Liver (tissue), 9 donors: ENCODE data around the gene RAB4A. TPM values are rescaled to one million over a fixed set of nuclear protein-coding genes. Genes with fewer than 3 reads are reported as not detected.

Experiments used
- DNase-seq: peaks from one replicate; pipeline ENCODE4 v3.0.0-alpha.2; 2017; ENCODE audit warnings: low spot score
- H3K27ac ChIP-seq, 2 donors: one replicate each; pipeline ENCODE4 v1.7.0; 2013; ENCODE audit warnings: inconsistent platforms in 2 of 2, low read length in 2 of 2, control low read depth in 1 of 2, low read depth in 1 of 2, mild to moderate bottlenecking in 1 of 2
- H3K27me3 ChIP-seq, 4 donors: one replicate each; pipeline versions ENCODE4 v1.6.1 to v1.7.0; 2013; ENCODE audit warnings: low read length in 3 of 4, inconsistent platforms in 1 of 4, mild to moderate bottlenecking in 1 of 4, moderate library complexity in 1 of 4; ENCODE audit not compliant: control insufficient read depth in 4 of 4, insufficient read depth in 4 of 4
- H3K36me3 ChIP-seq, 4 donors: one replicate each; pipeline versions ENCODE4 v1.6.1 to v1.7.0; 2013; ENCODE audit warnings: low read length in 3 of 4, mild to moderate bottlenecking in 3 of 4, low read depth in 1 of 4, moderate library complexity in 1 of 4; ENCODE audit not compliant: control insufficient read depth in 4 of 4, insufficient read depth in 3 of 4
- H3K4me1 ChIP-seq, 4 donors: one replicate each; pipeline versions ENCODE4 v1.6.1 to v1.7.0; 2013; ENCODE audit warnings: low read length in 3 of 4, mild to moderate bottlenecking in 3 of 4, moderate library complexity in 1 of 4; ENCODE audit not compliant: control insufficient read depth in 4 of 4, insufficient read depth in 4 of 4
- H3K4me3 ChIP-seq, 3 donors: one replicate each; pipeline versions ENCODE4 v1.6.1 to v1.7.0; 2013; ENCODE audit warnings: low read length in 3 of 3, control low read depth in 1 of 3, low read depth in 1 of 3, mild to moderate bottlenecking in 1 of 3
- H3K9ac ChIP-seq, 2 donors: one replicate each; pipeline ENCODE4 v1.7.0; 2013; ENCODE audit warnings: low read length in 2 of 2, mild to moderate bottlenecking in 2 of 2, moderate library complexity in 2 of 2, control low read depth in 1 of 2, low read depth in 1 of 2
- H3K9me3 ChIP-seq, 4 donors: one replicate each; pipeline versions ENCODE4 v1.6.1 to v1.7.0; 2013; ENCODE audit warnings: low read length in 3 of 4; ENCODE audit not compliant: control insufficient read depth in 4 of 4
- EGR1 ChIP-seq, 2 donors: IDR thresholded peaks; 2 replicates each; pipeline ENCODE4 v1.6.1; 2016 to 2018; ENCODE audit warnings: antibody characterized with exemption in 2 of 2, low read depth in 2 of 2
- FOXA1 ChIP-seq: IDR thresholded peaks from 2 replicates; pipeline ENCODE4 v1.6.1; 2016; ENCODE audit warnings: antibody characterized with exemption
- GABPA ChIP-seq, 2 donors: IDR thresholded peaks in 1 of 2; conservative IDR thresholded peaks in 1 of 2; 2 replicates each; pipeline ENCODE4 v1.6.1; 2016; ENCODE audit warnings: antibody characterized with exemption in 2 of 2, mild to moderate bottlenecking in 1 of 2, moderate library complexity in 1 of 2
- HNF4G ChIP-seq: IDR thresholded peaks from 2 replicates; pipeline ENCODE4 v1.6.1; 2016; ENCODE audit warnings: antibody characterized with exemption
- JUND ChIP-seq, 2 donors: IDR thresholded peaks; 2 replicates each; pipeline ENCODE4 v1.6.1; 2016; ENCODE audit warnings: antibody characterized with exemption in 2 of 2
- MAX ChIP-seq: IDR thresholded peaks from 2 replicates; pipeline ENCODE4 v1.6.1; 2016; ENCODE audit warnings: antibody characterized with exemption
- NR2F2 ChIP-seq: IDR thresholded peaks from 2 replicates; pipeline ENCODE4 v1.6.1; 2016; ENCODE audit warnings: antibody characterized with exemption
- RAD21 ChIP-seq, 2 donors: IDR thresholded peaks; 2 replicates each; pipeline ENCODE4 v1.6.1; 2016; ENCODE audit warnings: antibody characterized with exemption in 2 of 2, mild to moderate bottlenecking in 2 of 2
- RXRA ChIP-seq, 2 donors: IDR thresholded peaks; 2 replicates each; pipeline ENCODE4 v1.6.1; 2017 to 2018; ENCODE audit warnings: antibody characterized with exemption in 2 of 2, mild to moderate bottlenecking in 1 of 2
- SP1 ChIP-seq: IDR thresholded peaks from 2 replicates; pipeline ENCODE4 v1.6.1; 2018; ENCODE audit warnings: antibody characterized with exemption, mild to moderate bottlenecking
- TAF1 ChIP-seq: conservative IDR thresholded peaks from 2 replicates; pipeline ENCODE4 v1.6.1; 2016; ENCODE audit warnings: antibody characterized with exemption, mild to moderate bottlenecking
- YY1 ChIP-seq: IDR thresholded peaks from 2 replicates; pipeline ENCODE4 v1.6.1; 2016; ENCODE audit warnings: antibody characterized with exemption, mild to moderate bottlenecking
- WGBS: extraction: QIAGEN DNeasy Blood & Tissue Kit; methylation state at CpG from one replicate; pipeline ENCODE4 v1.1.7; 2013; 5-methylcytosine and 5-hydroxymethylcytosine counted together
- polyA plus RNA-seq, 2 donors: library from polyadenylated mRNA; stranded (reverse) in 1 of 2; unstranded in 1 of 2; fragments of 200-250 nt in 1 of 2; fragments of >200 nt in 1 of 2; fragmentation: Nextera tagmentation in 1 of 2; extraction: Ambion mirVana in 1 of 2; gene quantifications; one replicate each; pipeline versions ENCODE4 v1.2.1 to v1.2.3, GENCODE V29; 2013 to 2015
- total RNA-seq, 2 donors: library from RNA; depleted of rRNA; stranded (reverse); fragments of >200 nt; gene quantifications; one replicate each; pipeline ENCODE4 v1.2.3, GENCODE V29; 2014
- TF ChIP-seq, protein P1 (sequence below): IDR thresholded peaks from 2 replicates; pipeline ENCODE4 v1.6.1; 2016; ENCODE audit warnings: antibody characterized with exemption
- TF ChIP-seq, protein P2 (sequence below): IDR thresholded peaks from 2 replicates; pipeline ENCODE4 v1.6.1; 2016; ENCODE audit warnings: antibody characterized with exemption
- TF ChIP-seq, protein P3 (sequence below): IDR thresholded peaks from 2 replicates; pipeline ENCODE4 v1.6.1; 2016; ENCODE audit warnings: antibody characterized with exemption, mild to moderate bottlenecking
- donor health status: healthy.
- donor health status: healthy.
- donor health status: healthy.
- donor health status: healthy.
- donor health status: healthy.

RAB4A gene
- total and polyA plus RNA-seq, 4 donors: 16.5 to 51.9 (median 29.5) TPM

GRCh38 chr1:229244091-229244490 is 26.8 kb upstream of the RAB4A start:
- 98% methylated on average over 3 of the region's 3 CpGs for WGBS
- Histone ChIP-seq H3K9me3 (peaks cover 0 to 3% (median 0%) of the 10 kb centered on the region in 4 donors), H3K36me3 (no peaks in the 10 kb centered on the region), H3K27me3 (no peaks in the 10 kb centered on the region), H3K4me3 (no peak overlapping the region), H3K9ac (no peak overlapping the region), H3K4me1 (no peaks in the 10 kb centered on the region), H3K27ac (no peak overlapping the region)
- DNase-seq: no peak
- no peak for TF ChIP-seq JUND (IDR thresholded peaks at IDR 0.05)
- TF ChIP-seq, protein P1, sequence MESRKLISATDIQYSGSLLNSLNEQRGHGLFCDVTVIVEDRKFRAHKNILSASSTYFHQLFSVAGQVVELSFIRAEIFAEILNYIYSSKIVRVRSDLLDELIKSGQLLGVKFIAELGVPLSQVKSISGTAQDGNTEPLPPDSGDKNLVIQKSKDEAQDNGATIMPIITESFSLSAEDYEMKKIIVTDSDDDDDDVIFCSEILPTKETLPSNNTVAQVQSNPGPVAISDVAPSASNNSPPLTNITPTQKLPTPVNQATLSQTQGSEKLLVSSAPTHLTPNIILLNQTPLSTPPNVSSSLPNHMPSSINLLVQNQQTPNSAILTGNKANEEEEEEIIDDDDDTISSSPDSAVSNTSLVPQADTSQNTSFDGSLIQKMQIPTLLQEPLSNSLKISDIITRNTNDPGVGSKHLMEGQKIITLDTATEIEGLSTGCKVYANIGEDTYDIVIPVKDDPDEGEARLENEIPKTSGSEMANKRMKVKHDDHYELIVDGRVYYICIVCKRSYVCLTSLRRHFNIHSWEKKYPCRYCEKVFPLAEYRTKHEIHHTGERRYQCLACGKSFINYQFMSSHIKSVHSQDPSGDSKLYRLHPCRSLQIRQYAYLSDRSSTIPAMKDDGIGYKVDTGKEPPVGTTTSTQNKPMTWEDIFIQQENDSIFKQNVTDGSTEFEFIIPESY: no peak
- TF ChIP-seq TAF1: no peak
- no peak for TF ChIP-seq RXRA (IDR thresholded peaks at IDR 0.05)
- no peak for TF ChIP-seq EGR1 (IDR thresholded peaks at IDR 0.05; ENCODE audit: low read depth in 2 of 2)
- TF ChIP-seq RAD21 (IDR thresholded peaks at IDR 0.05): no peak

GRCh38 chr1:229247871-229248270 is 23.0 kb upstream of the RAB4A start:
- TF ChIP-seq MAX (no peak), RAD21 (IDR thresholded peaks at IDR 0.05) (no peak), HNF4G (no peak), GABPA (IDR thresholded peaks at IDR 0.05 in 1 of 2, conservative IDR thresholded peaks at IDR 0.05 in 1 of 2) (no peak)
- TF ChIP-seq, protein P1: no peak
- H3K36me3 ChIP-seq: no peaks in the 10 kb centered on the region
- no peaks in the 10 kb centered on the region for H3K4me1 ChIP-seq
- no peak overlapping the region for H3K4me3 ChIP-seq
- no peaks in the 10 kb centered on the region for H3K27me3 ChIP-seq
- H3K27ac ChIP-seq: no peak overlapping the region
- H3K9ac ChIP-seq: no peak overlapping the region
- peaks cover 0 to 3% (median 0%) of the 10 kb centered on the region in 4 donors for H3K9me3 ChIP-seq
- WGBS: over 99% methylated on average over 2 of the region's 2 CpGs
- DNase-seq: no peak

DNA sequence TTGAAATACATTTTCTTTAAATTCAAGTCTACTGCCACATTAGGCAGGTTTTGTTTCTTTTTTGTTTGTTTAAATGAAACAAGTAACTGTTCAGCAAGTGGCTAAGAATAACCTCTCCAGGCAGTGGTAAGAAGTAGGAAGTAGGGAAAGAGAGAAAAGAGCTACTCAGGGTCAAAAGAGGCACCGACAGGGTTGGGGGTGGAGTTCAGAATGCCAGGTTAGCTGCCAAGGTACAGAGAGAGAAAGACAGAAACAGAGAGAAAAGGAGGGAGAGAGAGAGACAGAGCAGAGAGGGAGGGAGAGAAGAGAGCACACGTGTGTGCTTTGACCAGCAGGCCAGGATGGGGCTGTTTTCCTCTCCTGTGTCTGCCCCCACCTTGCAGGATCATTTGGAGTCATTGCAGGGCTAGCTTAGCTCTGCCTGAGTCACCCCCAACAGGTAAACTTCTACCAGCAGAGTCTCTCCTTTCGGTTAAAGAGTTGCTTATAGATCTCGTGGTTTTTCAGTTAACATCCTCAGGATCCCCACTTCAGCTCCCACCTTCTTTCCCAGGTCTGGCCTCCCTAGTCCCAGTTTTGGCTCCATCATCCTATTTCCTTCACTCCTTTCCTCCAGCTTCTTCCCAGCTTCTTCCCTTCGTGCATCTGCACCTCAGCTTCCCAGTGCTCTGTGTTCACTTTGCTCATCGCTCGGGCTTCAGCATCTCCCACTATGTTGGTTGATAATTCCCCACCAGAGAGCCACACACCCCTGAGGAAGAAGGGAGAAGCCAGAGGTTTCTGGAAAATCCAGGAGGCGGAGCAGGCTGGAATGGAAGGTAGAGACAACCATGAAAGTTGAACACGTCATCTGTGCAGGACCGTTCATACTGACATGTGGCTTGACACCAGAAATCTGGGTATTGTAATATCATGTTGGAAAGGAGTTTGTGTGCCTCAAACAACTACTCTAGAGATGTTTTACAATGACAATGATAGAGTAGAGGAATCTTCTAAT is 21.8 kb upstream of the RAB4A start:
- Histone ChIP-seq H3K4me1 (no peaks in the 10 kb centered on the region), H3K36me3 (no peaks in the 10 kb centered on the region), H3K4me3 (no peak overlapping the region), H3K9me3 (peaks cover 0 to 3% (median 0%) of the 10 kb centered on the region in 4 donors), H3K27me3 (no peaks in the 10 kb centered on the region), H3K27ac (no peak overlapping the region), H3K9ac (no peak overlapping the region)
- DNase-seq: no peak
- WGBS: 65% methylated on average over 10 of the region's 10 CpGs
- TF ChIP-seq MAX (no peak), NR2F2 (no peak), EGR1 (IDR thresholded peaks at IDR 0.05; ENCODE audit: low read depth in 2 of 2) (no peak), RXRA (IDR thresholded peaks at IDR 0.05) (no peak), SP1 (no peak), FOXA1 (no peak), TAF1 (no peak), GABPA (IDR thresholded peaks at IDR 0.05 in 1 of 2, conservative IDR thresholded peaks at IDR 0.05 in 1 of 2) (no peak), YY1 (no peak), HNF4G (no peak), RAD21 (IDR thresholded peaks at IDR 0.05) (no peak)
- TF ChIP-seq, protein P2, sequence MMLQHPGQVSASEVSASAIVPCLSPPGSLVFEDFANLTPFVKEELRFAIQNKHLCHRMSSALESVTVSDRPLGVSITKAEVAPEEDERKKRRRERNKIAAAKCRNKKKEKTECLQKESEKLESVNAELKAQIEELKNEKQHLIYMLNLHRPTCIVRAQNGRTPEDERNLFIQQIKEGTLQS: no peak
- TF ChIP-seq, protein P3, sequence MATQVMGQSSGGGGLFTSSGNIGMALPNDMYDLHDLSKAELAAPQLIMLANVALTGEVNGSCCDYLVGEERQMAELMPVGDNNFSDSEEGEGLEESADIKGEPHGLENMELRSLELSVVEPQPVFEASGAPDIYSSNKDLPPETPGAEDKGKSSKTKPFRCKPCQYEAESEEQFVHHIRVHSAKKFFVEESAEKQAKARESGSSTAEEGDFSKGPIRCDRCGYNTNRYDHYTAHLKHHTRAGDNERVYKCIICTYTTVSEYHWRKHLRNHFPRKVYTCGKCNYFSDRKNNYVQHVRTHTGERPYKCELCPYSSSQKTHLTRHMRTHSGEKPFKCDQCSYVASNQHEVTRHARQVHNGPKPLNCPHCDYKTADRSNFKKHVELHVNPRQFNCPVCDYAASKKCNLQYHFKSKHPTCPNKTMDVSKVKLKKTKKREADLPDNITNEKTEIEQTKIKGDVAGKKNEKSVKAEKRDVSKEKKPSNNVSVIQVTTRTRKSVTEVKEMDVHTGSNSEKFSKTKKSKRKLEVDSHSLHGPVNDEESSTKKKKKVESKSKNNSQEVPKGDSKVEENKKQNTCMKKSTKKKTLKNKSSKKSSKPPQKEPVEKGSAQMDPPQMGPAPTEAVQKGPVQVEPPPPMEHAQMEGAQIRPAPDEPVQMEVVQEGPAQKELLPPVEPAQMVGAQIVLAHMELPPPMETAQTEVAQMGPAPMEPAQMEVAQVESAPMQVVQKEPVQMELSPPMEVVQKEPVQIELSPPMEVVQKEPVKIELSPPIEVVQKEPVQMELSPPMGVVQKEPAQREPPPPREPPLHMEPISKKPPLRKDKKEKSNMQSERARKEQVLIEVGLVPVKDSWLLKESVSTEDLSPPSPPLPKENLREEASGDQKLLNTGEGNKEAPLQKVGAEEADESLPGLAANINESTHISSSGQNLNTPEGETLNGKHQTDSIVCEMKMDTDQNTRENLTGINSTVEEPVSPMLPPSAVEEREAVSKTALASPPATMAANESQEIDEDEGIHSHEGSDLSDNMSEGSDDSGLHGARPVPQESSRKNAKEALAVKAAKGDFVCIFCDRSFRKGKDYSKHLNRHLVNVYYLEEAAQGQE: no peak
